Occipital lobe (tissue), 2 donors: ENCODE results near the gene KCNJ3. TPM values are rescaled to one million over a fixed set of nuclear protein-coding genes. Genes with fewer than 3 reads are reported as not detected.
A peak's percentile ranks its signal among the peaks of the same experiment; 100 is the strongest.

Source experiments
- DNase-seq: peaks from one replicate; lab custom pipeline; 2025; lab: John Stamatoyannopoulos, UW
- total RNA-seq: library from RNA; depleted of rRNA; stranded (reverse); fragments of >200 nt; gene quantifications from one replicate; pipeline ENCODE4 v1.2.3, GENCODE V29; 2014

The KCNJ3 gene
- total RNA-seq, 1 donor from 2014 or later: 22.8 TPM

DNA sequence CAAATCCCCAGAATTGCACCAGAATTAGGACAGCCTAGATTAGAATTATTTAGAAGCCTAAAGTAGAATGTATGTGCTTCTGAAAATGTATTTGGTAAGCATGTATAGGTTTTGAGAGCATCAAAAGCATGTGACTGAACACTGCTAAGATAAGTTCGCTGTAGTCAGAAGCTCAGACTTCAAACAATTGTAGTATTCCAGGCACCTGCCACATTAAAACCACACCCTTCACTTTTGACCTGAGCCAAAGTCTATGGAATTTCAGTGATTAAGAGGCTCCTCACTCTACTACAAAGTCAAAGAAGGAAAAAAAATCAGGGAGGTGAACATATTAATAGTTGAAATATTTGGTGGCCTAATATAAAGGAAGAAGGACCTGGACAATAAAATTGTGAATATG is 8.2 kb downstream of the KCNJ3 start:
- no peak for DNase-seq

DNA sequence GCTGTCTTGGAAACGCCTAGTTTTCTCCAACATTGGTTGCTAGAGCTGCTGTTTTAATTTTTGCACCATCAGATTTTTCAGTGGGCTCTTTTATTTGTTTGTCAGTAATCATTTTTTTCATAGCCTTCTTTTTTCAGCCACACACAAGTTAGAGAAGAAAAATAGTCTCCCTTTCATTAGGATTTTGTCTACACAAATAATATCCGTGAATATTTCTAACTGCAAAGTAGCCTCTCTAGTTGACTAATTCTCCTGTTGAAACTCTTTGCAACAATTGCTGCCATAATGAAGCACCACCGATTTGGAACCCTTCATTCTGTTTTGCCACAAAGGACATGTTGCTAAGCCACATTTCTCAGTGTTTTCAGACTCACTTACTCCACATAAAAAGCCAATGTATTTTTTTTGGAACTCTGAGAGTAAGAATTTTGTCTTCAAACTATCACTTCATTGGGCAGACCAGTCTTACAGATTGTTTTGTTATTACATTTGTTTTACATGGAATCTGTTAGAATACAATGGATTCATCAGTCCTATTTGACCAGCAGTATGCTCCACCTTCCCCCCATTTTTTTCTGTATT is 9.6 kb downstream of the KCNJ3 start:
- no peak for DNase-seq

DNA sequence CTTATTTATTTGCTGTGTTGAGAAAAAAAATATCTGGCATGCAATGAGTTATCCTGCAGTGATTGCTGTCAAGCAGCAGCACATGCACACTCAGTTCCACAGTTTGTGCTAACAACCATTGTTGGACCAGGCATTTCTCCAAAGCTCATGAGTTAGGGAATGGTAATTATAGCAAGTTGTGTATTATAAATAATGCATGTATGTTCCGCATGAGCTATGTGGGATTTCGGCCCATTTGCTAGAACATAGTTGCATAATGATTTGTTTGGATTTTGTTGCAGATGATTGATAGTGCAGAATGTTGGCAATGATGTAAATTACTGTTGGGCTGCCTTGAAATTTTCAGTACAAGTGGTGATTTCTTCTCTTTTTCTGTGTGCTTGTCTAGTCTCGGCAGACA is 10.7 kb downstream of the KCNJ3 start:
- peak; percentile 14 for DNase-seq

DNA sequence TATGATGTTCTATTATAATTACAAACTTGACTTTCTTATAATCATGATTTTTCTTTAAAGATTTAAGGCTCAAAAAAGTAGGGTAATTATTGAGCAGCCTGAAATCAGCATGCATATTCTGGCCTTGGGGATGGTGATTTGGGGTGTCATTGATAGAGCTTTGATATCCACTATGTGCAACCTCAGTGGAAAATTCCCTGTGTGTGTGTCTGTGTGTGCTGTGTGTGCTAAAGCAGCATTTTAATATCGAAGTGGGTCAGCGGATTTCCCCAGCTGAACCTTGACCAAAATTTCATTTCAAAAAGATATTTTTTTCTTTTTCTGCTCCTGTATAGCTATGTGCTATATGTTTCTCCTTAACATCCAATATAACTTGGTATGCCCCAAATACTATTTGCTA is 11.6 kb downstream of the KCNJ3 start:
- DNase-seq: no peak

DNA sequence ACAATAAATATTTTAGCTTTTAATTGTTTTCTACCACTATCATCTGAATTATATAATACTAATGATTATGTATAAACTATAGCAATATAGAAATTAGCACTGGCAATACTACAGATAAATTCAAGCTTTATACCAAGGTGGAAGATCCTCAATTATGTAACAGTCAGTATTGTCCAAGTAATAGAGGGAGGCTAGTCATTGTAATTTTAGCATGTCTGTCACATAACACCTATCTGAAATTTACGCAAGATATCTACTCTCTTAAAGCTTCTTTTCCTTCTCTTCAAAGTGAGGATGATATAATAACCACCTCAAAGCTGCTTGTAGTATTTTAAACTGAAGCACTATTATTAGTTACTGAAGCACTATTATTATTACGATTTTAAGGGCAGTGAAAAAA is 12.2 kb downstream of the KCNJ3 start:
- no peak for DNase-seq

DNA sequence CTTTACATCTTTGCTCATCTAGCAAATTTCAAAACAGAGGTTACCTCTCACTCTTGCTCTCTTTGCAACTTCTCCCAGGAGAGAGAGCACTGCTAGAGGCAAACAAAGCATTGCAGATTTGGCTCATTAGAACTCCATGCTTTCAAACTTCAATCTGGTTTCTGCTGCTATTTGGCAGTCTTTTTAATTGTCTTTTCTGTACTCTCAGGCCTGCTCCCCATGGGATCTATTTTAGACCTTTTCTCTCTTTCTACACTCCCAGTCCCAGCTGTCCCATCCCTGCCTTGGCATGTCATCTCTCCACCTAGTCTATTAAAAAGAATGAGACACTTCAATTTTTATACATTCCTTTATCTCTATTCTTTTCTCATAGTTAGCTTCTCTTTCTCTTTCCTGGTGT is 15.2 kb downstream of the KCNJ3 start:
- DNase-seq: no peak

DNA sequence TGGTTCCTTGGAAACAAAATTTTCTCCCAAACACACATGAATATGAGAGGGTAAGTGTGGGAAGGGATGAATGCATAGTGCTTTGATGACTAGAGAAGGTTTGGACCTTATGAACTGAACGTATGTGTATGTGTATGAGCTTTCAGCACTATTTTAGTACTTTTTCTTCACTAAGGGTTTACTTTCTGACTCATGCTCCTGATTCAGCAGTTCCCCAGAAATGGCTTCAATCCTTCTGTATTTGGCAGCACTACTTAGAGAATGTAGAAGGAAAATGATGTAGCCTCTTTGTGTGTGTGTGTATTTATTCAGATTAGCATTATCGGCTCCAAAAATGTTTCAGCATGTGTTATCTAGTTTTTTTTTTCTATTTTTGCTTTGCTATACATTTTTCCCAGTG is 22.2 kb downstream of the KCNJ3 start:
- DNase-seq: no peak

DNA sequence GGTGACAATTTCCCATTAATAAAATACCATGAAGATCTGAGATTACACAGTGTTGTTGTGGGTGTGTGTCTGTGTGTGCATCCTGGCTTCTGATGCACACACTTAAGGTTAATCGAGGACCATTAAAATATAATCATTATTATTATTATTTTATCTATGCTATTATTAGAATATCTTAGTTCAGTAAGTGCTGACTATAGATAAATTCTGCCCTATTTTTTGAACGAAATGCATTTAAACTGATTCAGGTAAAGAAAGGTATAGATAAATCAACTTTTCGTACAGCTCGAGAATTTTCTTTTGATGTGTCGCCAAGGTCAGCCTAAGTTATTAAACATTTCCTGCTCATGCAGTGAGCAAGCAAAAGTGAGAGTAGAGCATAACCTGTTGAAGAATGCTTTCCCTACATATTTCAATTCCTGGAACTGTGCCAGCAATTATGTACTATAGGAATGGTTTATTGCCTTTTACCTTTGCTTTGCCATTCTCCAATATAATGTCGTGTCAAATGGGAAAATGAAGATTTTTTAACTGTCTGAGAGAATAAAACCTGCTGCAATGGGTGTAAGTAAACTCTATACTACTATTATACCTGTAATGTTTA is 25.8 kb downstream of the KCNJ3 start:
- no peak for DNase-seq

DNA sequence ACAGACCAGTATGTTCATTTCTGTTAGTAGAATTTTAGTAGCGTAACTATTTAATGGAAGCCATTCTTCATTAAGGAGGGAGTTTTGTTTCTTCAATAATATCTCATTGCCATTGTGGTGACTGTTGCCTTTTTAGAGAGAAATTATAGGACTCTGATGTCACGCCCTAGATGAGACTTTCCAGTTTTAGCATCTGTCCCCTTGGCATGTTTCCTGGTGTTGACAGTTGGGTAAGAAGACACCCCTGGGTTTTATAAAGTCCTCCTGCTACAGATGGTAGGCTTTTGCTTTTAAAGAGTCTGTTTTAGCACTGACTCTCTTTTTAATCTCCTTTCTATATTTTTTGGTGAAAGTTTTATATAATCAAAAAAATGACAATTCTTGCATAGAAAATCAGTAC is 41.9 kb downstream of the KCNJ3 start:
- DNase-seq: no peak

DNA sequence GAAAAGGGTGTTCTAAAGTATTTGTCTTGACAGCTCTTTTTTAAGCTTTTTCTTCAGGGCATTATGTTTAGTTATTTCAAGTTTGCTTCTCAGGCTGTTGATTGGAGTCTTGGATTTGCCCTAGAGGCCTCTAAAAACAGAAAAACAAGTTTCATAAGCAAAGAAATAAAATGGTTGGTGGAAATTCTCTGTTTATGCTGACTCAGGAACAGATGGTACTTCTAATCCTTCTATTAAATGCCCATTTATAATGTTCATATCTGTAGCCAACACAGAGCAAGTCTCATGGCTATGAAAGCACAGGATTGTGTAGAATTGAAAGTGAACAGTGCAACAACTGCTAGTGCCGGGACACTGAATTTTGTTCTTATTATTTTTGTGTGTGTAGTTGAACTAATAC is 60.4 kb downstream of the KCNJ3 start:
- DNase-seq: no peak

DNA sequence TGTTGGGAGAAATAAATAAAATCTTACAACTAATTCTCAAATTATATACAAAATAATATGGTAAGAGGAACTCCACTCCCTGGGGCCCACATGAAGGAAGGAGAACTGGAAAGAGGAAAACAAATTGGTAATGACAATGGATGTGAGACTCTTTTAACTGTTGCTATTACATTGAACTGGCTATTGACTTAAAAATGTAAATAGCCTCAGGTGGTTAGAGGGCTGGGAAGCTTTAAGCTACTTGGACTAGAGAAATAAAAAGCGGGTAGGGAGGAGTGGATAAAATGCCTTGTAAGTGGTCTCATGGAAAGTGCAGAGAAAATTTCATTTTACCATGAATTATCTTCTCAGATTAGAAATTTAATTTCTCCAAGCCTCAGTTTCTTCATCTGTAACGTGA is 64.1 kb downstream of the KCNJ3 start:
- no peak for DNase-seq

DNA sequence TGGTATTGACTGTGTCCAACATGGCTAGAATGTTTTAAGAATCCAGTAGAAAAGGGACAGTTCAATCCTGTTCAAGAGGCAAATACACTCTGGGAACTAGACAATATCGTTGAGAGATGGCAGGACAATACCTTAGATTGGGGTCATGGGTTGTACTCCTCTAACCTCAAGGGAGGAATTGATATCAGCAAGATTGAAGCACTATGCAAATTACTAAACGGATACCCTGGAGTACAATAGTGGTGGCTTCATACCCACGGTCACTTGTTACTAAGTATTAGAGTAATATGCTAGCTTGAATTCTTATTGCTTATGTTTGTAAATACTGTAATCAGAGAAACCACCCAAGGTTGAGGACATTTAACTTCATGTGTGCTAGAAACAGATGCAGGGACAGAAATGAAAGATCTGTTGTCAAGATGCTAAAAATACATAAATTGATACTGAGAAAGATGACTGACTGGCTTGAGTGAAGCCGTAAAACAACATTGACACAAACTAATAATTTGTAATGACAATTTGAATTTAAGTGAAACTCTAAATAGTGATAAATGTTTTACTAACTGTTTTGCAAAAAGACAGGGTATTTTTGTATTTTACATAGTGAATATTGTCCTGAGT is 73.3 kb downstream of the KCNJ3 start:
- no peak for DNase-seq

DNA sequence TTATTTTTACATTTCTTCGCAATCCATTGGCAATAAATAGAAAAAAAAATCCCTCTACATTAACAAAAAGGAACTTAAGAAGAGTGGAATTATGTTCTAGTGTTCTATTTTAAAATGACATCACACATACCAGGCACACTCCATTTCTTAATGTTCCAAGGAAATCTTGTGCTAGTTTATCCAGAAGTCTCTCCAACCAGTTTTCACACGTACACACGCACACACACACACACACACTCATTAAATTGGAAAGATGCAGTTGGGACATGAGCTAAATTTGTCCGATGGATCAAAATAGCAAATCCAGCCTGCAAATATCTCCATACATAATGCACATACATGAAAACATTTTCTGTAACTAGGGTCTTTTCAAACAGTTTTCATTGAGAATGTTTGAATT is 78.3 kb downstream of the KCNJ3 start:
- peak; percentile 6 for DNase-seq

DNA sequence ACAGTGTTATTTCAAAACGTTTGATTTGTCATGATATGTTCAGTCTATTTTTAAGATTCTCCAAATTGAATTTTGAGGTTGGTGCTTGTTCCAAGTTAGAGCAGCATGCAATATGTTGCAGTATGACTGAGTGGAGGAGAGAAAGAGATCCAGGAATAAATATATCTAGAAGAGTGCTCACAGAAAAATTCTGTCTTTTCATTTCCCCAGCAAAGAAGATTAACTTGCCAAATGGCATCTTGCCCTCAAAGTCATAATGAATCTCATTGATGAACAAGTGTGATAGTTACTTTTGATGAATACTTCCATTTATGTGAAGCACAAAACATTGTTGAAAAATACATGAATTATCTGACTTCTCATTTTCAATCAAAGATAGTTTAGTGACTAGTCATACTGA is 95.9 kb downstream of the KCNJ3 start:
- no peak for DNase-seq

DNA sequence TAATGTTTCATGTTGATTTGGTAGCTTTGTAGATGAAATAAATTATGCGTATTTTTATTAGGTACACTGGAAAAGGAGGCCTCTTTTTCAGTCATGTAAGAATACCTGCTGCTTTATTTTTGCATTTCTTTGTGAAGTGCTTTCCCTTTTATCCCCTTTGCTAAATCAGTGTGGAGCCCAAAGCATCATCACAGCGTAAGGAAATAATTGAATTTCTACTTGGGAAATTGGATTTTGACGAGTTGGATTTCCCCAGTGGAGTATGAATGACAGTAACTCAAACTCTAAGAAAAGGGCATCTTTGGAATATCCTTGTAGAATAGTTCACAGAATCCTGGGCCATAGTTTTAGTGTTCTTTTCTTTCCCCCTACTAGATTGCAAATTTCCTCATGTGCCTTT is 97.2 kb downstream of the KCNJ3 start:
- no peak for DNase-seq

DNA sequence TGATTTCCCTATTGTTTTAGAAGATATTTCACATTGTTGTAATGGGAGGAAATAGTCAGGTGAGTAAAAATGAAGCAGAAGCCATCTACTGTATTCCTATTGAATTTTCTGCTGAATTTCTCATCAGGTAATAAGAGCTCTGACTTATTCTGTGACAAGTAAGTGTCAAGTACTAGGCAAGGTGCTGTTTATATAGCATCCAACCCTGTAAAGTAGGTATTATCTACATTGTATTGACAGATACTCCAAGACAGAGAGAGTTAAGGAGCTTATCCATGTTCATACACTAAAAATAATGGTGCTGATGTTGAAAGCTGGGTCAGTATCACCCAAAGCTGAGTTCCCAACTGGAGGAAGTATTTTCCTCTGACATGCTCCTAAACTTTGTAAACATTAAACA is 106.0 kb downstream of the KCNJ3 start:
- no peak for DNase-seq

DNA sequence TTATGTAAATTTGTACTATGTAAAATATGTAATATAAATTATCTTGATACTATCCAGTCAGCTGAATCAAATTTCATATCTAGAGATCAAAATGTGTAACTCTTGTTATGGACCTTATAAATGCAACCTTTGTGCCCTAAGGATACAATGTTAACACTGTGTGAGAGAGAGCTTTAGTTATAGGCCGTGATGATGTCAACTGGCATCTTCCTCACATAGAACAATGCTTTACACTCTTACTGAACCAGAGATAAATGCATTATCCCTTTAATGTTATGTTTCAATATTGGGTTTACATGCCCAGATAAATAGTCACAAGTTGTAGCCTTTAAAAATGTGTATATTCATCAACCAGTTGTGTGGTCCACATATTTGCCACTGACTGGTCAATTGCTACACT is 115.1 kb downstream of the KCNJ3 start:
- no peak for DNase-seq

DNA sequence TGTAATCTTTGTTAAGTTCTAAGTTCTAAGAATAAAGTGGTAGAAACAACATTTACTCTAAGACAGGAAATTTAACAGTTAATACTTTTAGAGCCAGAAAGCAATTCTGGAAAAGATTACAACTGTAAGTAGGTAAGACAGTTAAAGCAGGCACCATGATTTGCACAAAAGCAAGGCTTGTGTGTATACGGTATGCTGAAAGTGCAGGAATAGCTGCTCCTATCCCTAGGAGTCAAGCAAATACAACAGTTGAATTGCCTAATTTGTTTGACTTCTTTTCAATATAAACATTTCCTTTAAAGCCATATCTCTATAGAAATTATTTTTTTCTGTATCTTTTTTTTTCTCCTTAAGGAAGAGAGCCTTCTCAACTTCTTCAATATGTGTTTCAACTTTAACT is 116.4 kb downstream of the KCNJ3 start:
- DNase-seq: no peak

DNA sequence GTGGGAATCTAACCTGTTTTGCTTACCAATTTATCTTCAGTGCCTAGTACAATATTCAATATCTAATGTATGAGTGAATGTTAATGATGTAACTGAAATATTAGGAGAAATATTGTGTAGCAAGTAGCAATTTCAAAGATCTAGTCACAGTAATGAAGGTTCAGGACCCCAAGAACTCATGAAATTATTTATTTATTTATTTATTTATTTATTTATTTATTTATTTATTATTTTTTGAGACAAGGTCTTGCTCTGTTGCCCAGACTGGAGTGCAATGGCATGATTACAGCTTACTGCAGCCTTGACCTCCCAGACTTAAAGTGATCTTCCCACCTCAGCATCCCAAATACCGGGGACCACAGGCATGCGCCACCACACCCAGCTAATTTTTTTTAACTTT is 126.9 kb downstream of the KCNJ3 start:
- DNase-seq: no peak

DNA sequence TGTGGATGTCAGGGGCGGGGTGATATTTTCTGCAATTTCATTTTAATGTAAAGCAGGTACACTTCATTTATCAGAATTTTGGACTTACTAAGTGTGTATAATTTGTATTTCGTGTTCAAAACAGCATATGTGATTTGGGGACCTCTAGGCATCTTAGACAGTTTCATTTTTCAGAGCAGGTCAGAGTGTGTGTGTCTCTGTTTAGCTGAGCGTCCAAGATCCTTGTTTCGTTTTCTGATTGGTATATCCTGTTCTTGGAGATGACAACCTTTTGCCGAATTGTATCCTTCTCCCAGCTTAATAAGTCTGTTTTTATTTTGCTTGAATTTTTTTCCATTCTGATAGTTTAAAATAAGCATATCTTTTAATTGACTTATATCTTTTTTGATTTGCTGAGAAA is 128.3 kb downstream of the KCNJ3 start:
- DNase-seq: no peak

DNA sequence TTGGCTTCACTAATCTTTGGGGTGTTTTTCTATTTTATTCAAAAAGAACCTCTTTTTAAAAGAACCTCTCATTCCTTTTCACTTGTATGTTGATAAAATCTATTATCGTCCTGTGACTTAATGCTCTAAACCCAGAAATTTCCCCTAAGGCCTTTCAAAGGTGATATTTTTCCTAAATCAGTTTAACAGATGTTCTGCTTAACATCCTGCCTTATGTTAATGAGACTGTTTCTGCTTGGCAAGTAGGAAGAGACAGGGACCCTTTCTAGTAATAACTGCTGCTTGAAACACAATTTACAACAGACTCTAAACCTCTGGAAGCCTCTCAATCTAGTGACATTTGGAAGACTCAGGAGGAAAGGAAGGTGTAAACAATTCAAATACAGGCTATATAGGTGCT is 128.8 kb downstream of the KCNJ3 start:
- DNase-seq: no peak

DNA sequence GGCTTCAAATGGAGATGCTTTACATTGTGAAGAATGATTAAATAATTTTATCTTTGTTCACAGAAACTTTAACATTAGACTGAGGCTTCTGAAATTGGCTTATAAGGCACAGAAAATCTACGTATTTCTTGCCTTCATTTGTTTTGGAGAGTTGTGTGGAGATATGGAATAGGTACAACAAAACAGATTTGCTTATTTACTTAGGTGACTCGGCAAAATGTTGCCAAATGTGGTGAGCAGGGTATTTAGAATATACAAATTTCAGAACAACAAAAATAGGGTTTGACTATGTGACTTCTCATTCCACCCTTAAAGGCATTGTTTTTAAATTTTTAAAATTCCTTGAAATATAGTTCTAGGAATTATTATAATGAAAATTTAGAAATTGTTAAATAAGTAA is 134.2 kb downstream of the KCNJ3 start:
- no peak for DNase-seq

DNA sequence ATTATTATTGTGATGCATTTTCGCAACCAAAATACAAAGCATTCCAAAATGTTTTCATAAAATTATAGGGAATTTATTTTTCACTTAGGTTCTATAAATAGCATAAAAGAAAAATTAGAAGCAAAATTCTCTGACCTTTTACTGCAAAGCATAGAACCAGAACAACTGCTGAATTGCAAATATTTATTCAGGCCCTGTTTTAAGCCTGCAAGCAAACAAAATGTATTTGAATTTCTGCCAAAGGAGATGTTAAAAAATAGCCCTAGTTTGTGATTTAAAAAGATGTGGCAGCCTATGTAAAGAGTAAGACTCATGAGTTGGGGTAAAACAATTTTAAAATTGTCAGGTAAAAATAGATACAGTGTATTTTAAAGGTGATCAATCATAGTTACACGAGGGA is 138.1 kb downstream of the KCNJ3 start:
- DNase-seq: no peak

DNA sequence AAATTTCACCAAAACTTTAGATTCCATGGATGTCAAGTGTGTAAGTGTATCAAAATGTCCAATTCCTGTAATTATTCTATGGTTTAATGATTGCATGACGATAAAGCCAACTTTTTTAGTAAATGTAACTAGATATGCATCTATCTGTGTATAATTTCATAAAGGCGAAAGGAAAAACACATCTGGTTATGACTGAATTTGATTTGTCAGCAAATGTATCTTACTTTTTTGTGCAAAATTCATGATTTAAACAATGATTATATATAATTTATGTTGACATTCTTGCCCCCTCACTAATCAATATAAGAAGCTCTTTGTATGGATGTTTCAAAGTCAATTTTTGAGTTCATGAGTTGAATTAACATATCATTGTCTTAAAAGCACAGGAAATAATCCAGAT is 138.5 kb downstream of the KCNJ3 start:
- no peak for DNase-seq
